GM19328 (cell line): ENCODE data around the gene IL1RAPL1.

ENCODE experiments used
- ATAC-seq: cut with Tn5 transposase; IDR thresholded peaks from one replicate; pipeline ENCODE4 v1.9.1; 2021; ENCODE audit warnings: mild to moderate bottlenecking, moderate library complexity; ENCODE audit not compliant: unreplicated experiment

IL1RAPL1 gene

DNA sequence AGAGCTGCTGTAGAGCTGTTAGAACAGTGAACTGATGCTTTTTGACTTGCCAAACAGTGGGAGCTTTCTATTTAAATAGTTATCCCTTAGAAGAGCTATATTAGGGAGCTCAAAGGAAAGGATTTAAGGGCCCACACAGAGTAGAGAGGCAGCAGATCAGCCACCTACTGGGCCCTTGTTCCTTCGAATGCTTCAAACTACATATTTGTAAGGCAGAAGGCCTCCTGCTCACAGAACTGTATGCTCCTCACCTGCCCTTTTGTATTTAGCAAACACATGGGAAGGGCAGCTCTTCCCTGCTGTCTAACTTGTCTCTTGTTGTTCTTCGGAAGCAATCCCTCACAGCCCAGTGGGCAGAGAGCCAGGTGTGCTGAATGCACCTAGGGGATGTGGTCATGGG is 38.0 kb downstream of the IL1RAPL1 start:
- ATAC-seq: no peak

DNA sequence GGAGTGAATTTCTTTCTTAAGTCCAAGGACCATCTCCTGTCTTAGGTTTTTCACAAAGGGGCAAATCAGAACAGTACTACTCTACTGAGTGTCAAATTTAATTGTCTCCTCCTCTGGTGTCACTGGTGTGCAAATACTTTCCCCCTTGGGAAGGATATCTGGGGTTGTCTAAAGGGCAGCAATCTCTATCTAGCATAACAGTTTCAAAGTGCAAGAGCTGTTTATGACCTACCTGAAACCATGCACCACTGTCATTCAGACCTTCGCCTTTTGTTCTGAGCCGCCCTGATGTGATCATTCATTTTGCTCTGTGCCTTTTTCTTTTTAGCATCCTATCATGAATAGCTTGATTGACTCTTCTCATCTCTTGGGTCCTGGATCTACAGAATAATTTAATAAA is 39.3 kb downstream of the IL1RAPL1 start:
- ATAC-seq: no peak

DNA sequence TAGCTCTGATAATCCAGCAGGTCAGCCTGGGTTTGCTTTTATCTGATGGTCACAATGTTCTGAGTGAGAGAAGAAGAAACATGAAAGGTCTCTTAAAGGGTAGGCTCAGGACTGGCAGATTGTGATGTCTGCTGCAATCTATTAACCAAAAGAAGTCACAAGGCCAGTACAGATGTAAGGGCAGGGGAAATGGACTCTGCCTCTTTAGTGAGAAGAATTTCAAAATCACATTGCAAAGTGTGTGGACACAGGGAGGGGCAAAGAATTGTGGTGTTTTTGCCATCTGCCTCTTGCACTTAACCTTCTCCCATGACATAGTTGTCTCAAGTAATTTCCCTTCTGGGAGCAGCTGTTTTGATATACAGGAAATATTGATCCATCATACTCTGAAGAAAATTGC is 40.9 kb downstream of the IL1RAPL1 start:
- no peak for ATAC-seq

DNA sequence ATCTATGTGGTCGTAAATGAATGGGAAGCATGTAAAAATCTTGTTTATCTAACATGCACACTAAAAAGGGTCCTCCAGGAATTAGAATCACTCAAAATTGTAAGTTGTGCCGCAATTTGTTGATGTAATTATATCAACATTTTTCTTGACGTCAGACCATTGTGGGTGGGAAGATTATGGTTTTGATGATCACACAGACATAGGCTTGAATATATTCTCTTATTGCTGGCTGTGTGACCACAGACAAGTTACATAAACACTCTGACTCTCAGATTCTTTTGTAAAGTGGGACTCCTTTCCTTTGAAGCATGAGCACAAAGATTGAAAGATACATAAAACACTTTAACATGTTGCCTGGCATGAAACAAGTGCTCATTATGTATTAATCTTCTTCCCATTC is 51.5 kb downstream of the IL1RAPL1 start:
- no peak for ATAC-seq

DNA sequence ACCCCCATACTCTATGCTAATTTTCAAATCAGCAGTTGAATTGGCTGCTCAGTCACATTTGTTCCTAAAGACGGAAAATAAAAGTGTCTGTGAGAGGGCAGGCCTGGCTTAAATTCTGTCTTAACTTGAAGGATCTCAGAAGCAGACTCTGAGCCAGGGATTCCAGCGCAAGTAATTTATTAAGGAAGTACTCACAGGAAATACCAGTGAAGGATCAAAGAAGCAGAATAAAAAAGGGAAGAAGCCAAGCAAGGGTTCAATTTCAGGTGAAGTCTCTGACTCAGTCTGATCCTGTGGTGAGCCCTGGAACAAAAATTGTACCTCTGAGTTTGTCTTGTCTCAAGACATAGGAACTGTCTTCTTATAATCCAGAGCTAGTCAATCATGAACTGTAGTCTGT is 52.2 kb downstream of the IL1RAPL1 start:
- ATAC-seq: no peak

DNA sequence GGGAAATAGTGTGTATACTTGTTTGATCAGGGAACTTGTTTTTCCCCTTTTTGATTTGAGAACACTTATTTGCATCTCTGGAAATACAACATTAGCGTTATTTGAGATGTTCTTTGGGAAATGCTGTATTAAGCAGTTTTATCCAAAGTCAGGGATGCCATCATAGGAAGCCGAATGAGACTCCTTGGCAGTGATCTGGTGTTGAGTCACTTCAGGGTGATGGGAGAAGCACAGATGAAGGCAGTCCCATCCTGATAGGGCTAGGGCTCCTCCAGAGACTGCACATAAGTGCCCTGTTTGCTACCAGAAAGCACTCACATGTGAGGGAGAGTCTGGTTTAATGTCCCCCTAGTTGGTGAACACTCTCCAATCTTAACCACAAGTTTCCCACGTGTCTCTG is 62.3 kb downstream of the IL1RAPL1 start:
- no peak for ATAC-seq

DNA sequence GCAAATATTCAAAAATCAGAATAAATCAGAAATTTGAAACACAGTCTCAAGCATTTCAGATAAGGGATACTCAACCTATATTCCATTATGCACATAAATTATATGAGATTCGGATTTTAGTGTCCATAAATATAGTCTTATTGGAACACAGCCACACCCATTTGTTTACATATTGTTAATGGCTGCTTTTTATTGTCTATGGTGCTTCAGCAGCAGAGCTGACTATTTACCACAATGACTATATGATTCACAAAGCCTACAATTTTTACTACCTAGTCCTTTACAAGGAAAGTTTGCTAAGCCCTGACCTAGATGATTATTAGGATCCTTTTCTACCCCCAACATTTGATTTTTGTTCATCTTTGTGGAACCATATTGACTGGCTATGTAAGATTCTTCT is 63.9 kb downstream of the IL1RAPL1 start:
- no peak for ATAC-seq

DNA sequence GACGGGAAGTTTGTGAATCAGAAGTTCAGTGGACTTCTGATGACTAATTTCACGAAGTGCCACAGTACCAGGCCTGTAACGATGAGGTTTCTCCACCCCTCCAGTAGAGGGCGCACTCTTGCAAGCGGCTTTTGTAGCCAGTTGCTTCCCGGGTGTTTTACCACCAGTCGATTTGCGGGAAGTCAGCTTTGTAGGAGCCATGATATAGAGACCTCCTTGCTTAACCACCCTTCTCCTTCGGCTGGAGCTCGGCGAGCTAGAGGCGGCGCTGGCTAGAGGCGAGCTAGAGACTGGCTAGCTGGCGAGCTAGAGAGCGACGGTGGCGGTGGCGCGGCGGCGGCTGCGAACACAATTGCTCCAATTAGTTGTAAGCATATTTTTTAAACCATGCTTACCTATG is 72.0 kb downstream of the IL1RAPL1 start:
- no peak for ATAC-seq

DNA sequence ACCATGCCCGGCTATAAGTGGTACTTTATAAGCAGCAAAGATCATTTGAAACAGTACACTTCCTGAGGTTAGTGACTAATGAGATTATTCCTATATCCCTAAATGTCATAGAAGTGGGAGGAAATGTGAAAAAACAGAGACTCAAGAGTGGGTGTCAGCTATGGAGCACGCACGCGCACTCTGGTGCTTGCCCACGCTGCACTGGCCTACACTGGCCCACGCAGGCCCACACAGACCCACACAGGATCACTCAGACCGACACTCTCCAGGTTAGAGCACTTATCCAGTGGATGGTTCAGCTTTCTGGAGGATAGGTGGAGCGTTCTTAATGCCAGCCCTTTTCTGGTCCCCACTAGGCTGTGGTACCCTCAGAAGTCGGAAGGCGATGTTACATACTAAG is 78.5 kb downstream of the IL1RAPL1 start:
- ATAC-seq: no peak

DNA sequence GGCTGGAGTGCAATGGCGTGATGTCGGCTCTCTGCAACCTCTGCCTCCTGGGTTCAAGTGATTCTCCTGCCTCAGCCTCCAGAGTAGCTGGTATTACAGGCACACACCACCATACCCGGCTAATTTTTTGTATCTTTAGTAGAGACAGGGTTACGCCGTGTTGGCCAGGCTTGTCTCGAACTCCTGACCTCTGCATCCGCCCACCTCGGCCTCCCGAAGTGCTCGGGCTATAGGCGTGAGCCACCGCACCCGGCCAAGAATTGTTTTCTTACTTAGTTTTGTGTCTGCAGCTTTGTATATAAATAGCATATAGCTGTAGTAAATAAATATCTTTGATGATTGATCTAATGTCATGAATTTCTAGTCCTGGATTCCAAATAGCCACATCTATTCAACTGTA is 81.1 kb downstream of the IL1RAPL1 start:
- no peak for ATAC-seq

DNA sequence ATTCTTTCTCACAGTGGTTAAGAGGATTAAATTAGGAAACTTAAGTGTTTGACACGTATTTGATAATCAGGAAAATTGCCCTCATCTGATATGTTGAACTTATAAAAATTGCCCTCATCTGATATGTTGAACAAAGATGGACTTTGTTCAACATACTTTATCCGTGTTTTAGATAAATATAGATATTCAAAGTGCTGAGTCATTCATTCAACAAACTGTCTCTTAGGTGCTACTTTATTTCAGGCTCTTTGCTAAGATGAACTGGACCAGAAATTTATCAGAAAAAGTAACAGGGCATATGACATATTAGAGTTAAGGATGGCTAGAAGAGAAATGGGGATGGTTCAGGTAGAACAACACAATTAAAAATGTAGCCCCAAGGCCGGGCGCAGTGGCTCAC is 81.7 kb downstream of the IL1RAPL1 start:
- no peak for ATAC-seq

DNA sequence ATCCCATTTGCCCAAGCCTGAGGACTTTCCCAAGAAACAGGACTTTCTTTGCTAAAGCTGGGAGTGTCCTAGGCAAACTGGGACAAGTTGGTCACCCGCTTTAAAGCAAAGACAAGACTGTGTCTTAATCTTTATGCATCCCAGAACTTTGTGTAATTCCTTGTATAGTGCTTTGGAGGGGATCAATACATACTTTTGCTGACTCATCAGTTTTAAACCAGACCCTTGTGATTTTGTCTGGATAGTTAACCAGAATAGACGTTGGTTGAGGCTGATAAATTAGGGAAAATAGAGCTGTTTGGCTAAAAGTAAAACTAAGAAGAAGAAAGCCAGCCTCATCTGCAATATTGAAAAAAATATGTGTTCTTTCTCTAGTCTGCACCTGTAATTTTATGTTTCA is 82.8 kb downstream of the IL1RAPL1 start:
- ATAC-seq: no peak

DNA sequence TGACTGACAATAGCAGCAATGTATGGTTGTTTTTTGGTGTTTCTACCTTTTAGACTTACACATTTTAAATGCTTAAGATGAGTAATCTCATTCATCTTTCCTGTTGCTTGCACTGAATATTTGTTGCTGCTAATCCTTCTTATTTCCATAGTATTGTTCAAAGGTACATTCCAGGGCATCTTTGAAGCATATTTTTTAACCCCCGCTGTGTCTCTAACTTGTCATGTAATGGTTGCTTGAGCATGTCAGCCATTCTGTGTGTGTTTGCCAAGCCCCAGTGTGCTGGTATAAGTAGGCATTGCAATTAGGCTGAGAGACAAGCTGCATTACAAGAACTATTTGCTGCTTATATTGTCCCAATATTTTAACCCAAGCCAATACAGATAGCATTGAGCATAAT is 87.9 kb downstream of the IL1RAPL1 start:
- no peak for ATAC-seq

DNA sequence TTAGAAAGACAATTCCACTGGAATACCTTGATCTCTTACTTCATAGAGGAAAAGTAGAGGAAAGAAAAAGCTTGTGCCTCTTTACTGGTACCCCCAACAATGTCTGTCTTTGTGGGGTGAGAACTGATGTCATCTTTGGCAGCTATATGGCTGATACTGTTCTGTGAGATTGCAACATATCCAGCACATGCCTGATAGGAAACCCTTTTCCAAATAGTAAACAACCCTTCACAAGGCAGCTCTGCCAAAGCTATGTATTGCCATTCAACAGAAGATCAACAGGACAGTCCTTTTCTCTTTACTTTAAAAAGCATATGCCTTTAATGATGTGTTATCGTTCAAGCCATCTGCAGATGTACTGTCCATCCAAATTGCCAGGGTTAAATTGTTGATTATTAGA is 105.9 kb downstream of the IL1RAPL1 start:
- no peak for ATAC-seq

DNA sequence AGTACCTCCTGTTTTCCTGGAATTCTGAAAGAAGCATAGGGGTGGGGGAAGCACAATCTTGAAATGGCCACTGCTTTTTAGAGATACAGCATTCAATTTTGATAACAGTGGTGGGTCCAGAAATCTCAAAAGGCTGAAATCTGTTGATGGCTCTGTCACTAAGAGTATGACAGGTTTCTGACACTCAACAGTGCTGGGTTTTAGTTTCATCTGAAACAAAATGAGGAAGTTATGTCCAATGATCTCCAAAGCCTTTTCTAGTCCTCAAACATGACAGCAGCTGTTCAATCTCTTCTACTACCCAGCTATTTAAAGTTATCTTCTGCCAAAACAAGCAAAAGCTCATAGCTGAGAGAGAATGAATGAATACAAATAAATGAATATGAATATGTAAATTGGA is 110.5 kb downstream of the IL1RAPL1 start:
- ATAC-seq: no peak

DNA sequence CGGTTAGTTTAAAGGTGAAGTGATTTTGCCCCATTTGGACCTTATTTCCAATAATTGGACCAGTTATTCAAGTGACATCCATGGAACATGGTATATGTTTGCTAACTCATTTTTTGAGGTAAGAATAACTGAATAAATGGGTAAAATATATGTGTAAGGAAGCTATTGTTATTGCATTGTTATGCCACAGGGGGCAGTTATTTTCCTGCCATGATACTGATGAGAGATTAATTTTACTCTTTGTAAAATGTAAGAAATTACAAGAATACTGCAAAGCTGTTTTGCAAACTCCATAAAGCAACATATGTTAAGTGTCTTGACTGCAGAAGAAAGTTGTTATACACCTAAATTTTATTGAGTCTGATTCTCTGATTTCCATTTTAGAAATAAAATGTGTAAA is 114.0 kb downstream of the IL1RAPL1 start:
- no peak for ATAC-seq

DNA sequence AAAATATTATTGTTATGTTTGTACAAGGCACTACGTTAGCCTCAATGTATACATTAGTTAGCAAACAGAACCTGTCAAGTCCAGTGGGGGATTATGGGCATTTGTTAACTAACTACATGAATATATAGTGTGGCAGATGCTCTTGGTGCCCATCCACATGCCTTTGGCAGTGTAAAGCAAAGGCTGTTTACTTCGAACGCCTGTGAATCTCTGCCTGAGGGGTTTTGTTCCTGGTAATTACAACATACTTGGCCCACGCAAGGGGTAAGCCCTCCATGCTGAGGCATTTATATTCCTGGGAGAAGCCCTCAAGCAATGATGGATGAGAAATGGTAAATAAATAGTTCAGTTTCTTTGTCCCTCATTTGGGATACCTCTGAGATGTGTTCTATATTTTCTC is 119.7 kb downstream of the IL1RAPL1 start:
- no peak for ATAC-seq

DNA sequence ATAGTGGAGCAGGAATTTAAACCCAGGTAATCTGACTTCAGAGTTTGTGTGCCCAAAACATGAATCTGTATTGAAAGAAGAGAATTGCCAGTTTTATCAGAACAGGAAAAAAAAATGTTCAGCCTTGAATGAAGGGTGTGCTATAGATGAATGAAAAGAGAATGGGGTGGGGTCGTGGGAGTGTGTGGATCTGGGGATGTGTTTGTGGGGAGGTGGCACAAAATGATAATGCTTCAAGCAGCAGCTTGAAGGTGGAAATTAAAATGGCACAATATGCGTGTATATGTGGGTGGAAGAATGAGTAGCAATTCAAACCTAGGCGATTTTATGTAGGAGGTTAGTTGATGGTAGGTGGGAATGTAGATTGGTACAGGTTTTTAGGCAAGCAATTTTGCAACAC is 122.2 kb downstream of the IL1RAPL1 start:
- no peak for ATAC-seq

DNA sequence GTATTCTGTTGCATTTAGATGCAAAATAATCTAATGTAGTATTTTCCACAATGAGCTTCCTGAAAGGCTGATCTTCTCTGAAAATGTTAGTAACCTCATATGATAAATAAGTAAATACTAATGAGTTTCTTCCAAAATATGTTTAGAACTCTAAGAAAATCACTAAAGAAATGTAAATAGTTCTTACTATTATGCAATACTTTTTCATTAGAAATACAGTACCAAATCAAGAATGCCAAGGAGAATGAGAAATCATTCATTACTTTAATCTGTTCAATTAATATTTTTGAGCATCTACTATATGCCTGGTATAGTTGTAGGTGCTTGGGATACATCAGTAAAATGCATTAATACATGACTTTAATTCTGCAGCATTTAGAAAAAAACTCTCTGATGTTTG is 130.6 kb downstream of the IL1RAPL1 start:
- ATAC-seq: no peak

DNA sequence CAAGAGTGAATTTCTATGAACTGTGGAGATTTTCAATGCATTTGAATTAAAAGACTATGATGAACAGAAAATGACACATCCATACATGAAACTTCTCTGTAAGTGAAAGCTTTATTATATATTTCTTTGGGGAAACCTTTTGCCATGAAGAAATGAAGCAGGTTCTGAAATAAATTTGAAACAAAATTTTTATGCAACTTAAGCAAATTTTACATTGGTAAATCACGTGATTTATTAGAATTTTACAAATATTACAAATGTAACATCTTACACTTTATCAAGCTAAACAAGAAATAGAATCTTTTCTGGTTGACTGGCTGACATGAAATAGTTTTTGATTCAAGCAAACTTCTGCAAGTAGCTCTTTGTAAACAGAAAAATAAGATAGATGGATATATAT is 131.2 kb downstream of the IL1RAPL1 start:
- no peak for ATAC-seq

DNA sequence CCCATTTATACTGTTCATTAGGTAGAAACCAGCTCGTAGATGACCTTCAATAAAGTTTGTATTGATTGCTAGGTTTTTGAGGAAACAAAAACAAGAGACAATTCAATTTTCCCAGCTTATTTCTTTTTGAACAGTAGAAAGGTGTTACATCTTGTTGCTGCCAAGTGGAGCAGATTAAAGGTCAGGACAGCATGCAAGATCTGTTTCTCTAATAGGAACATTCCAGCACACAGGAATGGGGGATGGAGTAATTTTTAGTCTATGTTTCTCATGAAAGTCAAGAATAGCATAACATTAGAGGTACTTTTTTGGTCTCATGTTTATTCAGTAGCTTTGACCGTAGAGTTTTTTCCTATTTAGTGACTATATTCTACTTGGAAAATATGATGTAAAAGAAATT is 132.4 kb downstream of the IL1RAPL1 start:
- ATAC-seq: no peak

DNA sequence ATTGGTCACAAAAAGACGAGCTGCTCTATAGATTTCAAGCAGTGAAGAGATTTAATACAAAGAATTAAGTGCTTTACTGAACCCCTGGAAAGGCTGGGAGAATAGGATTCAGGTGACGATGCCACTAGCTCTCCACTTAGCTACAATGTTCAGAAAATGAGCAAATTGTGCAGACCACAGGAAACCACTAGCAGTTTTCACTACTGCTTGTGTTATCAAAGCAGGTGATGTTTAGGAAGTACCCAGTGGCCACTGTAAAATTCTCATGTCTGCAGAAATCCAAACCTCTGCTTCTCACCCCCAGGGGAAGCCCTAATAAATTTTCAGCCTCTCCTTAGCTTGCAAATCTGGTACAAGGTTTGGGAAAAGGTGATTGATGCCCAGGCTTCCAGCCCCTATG is 165.1 kb downstream of the IL1RAPL1 start:
- no peak for ATAC-seq

DNA sequence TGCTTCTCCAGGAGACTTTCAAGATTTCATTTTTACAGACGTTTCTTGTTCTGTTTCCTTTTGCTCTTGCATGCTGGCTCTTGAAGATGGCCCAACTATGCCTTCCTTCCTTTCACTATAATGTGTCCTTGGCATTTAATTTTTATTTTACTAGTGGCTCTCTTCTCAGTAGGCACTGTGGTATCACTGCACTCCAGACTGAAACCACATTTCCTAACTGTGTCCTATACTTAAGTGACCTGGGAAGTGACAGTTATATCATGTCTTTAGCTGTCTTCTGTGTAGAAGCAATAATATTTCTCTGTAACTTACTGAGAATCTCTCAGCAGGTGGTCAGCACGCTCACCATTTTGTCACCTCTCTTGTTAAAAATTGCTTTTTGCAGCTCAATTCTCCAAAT is 168.9 kb downstream of the IL1RAPL1 start:
- ATAC-seq: no peak

DNA sequence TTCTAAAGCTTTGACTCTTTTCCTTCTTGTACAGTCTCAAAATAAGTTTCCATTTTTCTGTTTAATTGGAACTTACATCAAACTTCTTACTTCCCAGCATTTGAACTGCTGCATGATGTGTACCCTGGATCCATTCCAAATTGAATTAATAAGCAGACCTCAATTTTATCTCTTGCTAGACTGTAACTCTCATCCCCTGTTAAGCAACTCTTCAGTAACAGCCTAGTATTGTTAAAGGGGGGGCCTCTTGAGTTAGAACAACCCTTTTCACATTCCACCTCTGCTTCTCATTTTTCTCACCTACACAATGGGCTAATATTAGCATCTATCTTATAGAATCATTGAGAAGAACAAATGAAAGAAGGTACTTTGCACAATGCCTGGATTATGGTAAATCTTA is 169.4 kb downstream of the IL1RAPL1 start:
- no peak for ATAC-seq
